Measurements from ENCODE around the gene ARHGAP10.

ARHGAP10 gene

DNA sequence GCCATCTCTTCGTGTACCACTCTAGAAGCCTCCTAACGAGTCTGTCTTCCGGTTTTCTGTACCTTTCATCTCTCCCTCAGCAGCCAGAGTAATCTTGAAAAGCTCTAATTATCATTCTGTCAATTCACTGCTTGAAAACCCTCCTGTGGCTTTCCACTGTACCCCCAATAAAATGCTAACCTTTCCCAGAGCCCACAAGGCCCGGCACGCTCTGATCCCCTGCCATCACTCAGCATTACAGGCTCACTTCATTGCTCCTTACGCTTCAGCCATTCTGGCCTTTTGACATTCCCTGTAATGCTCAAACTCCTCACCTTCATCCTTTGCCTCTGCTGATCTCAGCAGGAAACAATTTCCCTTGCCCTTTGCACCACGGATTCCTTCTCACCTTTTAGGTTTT is 112.9 kb downstream of the ARHGAP10 start:
- H3K4me3 ChIP-seq (ENCODE audit: low read depth, low read length): no peak overlapping the region
- DNase-seq (ENCODE audit: low read depth): no peak
- TF ChIP-seq, protein P1, sequence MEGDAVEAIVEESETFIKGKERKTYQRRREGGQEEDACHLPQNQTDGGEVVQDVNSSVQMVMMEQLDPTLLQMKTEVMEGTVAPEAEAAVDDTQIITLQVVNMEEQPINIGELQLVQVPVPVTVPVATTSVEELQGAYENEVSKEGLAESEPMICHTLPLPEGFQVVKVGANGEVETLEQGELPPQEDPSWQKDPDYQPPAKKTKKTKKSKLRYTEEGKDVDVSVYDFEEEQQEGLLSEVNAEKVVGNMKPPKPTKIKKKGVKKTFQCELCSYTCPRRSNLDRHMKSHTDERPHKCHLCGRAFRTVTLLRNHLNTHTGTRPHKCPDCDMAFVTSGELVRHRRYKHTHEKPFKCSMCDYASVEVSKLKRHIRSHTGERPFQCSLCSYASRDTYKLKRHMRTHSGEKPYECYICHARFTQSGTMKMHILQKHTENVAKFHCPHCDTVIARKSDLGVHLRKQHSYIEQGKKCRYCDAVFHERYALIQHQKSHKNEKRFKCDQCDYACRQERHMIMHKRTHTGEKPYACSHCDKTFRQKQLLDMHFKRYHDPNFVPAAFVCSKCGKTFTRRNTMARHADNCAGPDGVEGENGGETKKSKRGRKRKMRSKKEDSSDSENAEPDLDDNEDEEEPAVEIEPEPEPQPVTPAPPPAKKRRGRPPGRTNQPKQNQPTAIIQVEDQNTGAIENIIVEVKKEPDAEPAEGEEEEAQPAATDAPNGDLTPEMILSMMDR (IDR thresholded peaks at IDR 0.05; ENCODE audit: insufficient read depth, low read depth, low read length, missing control alignments): no peak

DNA sequence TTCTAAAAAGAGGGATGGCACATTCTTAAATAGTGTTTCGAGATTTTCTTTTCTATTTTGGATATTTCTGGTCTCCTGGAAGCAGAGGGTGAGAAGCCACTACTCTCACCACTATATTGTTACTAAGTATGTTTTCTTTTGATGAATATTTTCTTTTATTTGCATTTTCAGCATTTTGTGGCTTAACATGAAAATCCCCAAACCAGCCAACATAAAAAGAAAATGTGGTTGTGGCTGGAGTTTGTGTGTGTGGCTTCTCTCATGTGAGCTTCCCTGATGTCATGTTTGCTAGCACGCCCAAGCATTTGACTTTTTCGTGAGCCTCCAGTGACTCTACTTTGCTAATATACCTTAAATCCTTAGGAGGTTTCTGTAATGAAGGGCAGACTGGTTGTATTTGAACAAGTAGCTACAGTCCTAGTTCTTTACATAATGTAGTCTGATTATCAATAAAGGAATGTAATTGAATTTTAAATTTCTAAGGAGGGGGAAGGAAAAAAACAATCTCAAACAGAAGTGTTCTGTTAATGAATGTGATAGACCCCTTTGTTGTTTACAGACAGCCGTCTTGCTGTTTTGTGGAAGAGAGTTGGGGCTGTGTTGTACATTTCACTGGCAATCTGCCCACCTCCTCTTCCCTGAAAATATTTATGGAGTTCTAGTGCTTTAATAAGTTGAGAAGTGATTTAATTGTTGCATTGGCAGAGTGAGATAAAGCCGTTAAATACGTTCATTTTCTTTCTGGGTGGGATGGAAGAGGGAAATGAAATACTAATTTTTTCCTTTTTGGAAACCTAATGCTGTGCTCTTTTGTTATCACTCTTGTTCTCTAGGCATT is 114.6 kb downstream of the ARHGAP10 start:
- TF ChIP-seq, protein P1 (IDR thresholded peaks at IDR 0.05; ENCODE audit: insufficient read depth, low read depth, low read length, missing control alignments): no peak

DNA sequence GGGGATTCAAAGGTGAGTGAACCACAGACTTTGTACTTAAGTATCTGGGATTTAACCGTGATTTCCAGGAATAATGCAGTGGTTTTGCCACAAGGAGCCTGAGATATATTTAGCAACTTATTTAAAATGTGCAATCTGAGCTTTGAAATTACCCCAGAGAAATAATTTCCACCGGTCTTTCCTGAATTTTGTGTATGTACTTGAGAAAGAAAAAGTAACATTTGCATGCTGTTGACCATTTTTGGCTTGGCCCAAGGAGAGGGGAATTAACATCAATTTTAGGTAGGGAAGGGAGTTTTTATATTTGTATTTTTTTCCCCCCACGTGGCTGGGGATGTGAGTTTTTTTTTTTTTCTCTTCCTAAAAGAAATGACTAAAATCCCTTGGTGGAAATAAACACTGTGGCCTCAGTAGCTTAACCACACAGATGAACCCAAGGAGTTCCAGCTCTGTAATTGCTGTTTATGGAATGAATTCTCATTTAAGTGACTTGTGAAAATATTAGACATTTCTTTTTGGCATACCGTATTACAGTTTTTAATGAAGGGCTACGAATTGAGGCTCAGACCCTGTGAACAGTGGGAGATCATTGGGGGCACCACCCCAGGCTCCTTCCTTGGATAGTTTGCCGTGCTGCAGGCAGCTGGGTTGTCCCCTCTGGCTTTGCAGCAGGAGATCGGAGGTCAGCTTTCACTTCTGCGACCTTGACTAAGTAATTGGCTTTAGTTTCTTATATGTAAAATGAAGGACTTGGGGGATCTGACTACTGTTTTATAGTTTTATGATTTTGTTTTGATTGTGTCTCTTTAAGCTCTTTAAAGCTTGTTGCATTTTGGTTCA is 116.1 kb downstream of the ARHGAP10 start:
- DNase-seq (ENCODE audit: low read depth): no peak
- TF ChIP-seq, protein P1 (IDR thresholded peaks at IDR 0.05; ENCODE audit: insufficient read depth, low read depth, low read length, missing control alignments): no peak
- H3K4me3 ChIP-seq (ENCODE audit: low read depth, low read length): no peak overlapping the region

More for the DNA sequence above, 114.6 kb downstream of the ARHGAP10 start:
- peak; percentile 85 for DNase-seq (ENCODE audit: low read depth)
- H3K4me3 ChIP-seq (ENCODE audit: low read depth, low read length): no peak overlapping the region

DNA sequence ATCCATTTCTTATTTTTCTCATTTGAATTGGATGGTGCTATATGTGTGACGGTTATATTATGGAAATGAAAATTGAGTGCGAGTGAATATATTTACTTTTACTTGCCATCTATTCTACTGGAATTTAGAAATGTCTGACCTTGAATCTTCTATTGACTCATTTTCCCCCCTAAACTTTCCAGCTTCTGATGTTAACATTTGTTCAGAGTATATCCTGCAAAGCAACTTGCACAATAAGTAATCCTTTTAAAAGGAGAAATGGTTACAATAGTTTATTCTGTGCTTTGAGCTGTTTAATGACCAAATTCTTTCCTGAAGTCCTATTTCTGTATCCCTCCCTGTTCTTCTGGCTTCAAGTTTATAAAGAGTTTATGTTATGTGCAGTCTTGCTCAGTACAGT is 116.7 kb downstream of the ARHGAP10 start:
- TF ChIP-seq, protein P1 (IDR thresholded peaks at IDR 0.05; ENCODE audit: insufficient read depth, low read depth, low read length, missing control alignments): no peak

DNA sequence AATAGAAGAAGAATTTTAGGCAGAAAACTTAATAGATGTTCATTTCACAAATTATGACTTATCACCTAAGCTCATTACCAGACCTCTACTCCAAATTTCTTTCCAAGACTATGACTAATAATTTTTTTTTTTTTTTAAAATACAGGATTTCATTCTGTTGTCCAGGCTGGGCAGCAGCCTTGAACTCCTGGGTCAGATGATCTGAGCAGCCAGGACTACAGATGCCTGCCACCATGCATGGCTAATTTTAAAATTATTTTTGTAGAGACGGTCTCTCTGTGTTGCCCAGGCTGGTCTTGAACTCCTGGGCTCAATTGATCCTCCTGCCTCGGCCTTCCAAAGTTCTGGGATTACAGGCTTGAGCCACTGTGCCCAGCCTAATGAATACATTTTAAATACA is 119.2 kb downstream of the ARHGAP10 start:
- TF ChIP-seq, protein P1 (IDR thresholded peaks at IDR 0.05; ENCODE audit: insufficient read depth, low read depth, low read length, missing control alignments): no peak
- DNase-seq (ENCODE audit: low read depth): no peak
- H3K4me3 ChIP-seq (ENCODE audit: low read depth, low read length): no peak overlapping the region

More for the DNA sequence above, 116.7 kb downstream of the ARHGAP10 start:
- no peak for DNase-seq (ENCODE audit: low read depth)
- H3K4me3 ChIP-seq (ENCODE audit: low read depth, low read length): no peak overlapping the region

DNA sequence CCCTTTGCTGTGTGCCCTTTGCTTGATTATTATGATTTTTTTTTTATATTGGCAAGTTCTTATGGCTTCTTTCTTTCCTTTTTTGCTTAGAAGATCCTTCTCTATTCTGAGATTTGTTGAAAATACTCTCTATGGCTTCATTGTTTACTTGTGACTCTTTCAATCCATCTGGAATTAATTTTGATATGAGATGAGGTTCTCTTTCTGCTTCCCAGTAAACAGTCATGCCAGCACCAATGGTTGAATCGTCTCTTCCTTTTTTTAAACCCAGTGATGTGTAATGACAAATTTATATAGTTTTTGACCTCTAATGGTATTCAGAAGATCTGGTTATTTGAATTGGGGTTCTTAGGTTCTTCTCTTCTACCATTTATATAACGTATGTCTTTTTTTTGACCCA is 121.8 kb downstream of the ARHGAP10 start:
- H3K4me3 ChIP-seq (ENCODE audit: low read depth, low read length): no peak overlapping the region
- no peak for DNase-seq (ENCODE audit: low read depth)
- TF ChIP-seq, protein P1 (IDR thresholded peaks at IDR 0.05; ENCODE audit: insufficient read depth, low read depth, low read length, missing control alignments): no peak

All from GM12865 (cell line).